Mesendoderm (in vitro differentiated cells): Measurements from ENCODE around the gene SLC12A9.

Experiments
- DNase-seq: peaks from one replicate; pipeline ENCODE4 v3.0.0; 2013
- H2AK5ac ChIP-seq: 2 replicates; pipeline ENCODE4 v1.6.1; 2013; ENCODE audit warnings: low read length, inconsistent platforms
- H2BK120ac ChIP-seq: 2 replicates; pipeline ENCODE4 v1.6.1; 2013; ENCODE audit warnings: low read depth, mild to moderate bottlenecking, low read length, moderate library complexity, mixed read lengths
- H2BK15ac ChIP-seq: replicated peaks from 2 replicates; pipeline ENCODE4 v1.6.1; 2013; ENCODE audit warnings: low read depth, mild to moderate bottlenecking, moderate library complexity
- H2BK5ac ChIP-seq: 2 replicates; pipeline ENCODE4 v1.6.1; 2013; ENCODE audit warnings: low read length, inconsistent platforms
- H3K18ac ChIP-seq: 2 replicates; pipeline ENCODE4 v1.6.1; 2013; ENCODE audit warnings: mild to moderate bottlenecking, low read length, mixed read lengths
- H3K23ac ChIP-seq: one replicate; pipeline ENCODE4 v1.6.1; 2013; ENCODE audit warnings: low read length
- H3K27ac ChIP-seq: 2 replicates; pipeline ENCODE4 v1.5.1; 2013; ENCODE audit warnings: low read depth, mild to moderate bottlenecking, inconsistent platforms, low read length, moderate library complexity
- H3K27me3 ChIP-seq: 2 replicates; pipeline ENCODE4 v1.6.1; 2013; ENCODE audit warnings: low read length, control low read depth, mild to moderate bottlenecking, inconsistent platforms; ENCODE audit not compliant: insufficient read depth, poor library complexity
- H3K36me3 ChIP-seq: 2 replicates; pipeline ENCODE4 v1.6.1; 2013; ENCODE audit warnings: low read length, inconsistent platforms; ENCODE audit not compliant: control insufficient read depth, insufficient read depth
- H3K4ac ChIP-seq: one replicate; pipeline ENCODE4 v1.6.1; 2013; ENCODE audit warnings: low read depth, mild to moderate bottlenecking, low read length, moderate library complexity
- H3K4me1 ChIP-seq: 2 replicates; pipeline ENCODE4 v1.6.1; 2013; ENCODE audit warnings: low read depth, low read length, inconsistent platforms; ENCODE audit not compliant: control insufficient read depth
- H3K4me2 ChIP-seq: 2 replicates; pipeline ENCODE4 v1.6.1; 2013; ENCODE audit warnings: low read length
- H3K4me3 ChIP-seq: 2 replicates; pipeline ENCODE4 v1.5.1; 2013; ENCODE audit warnings: mild to moderate bottlenecking, low read length
- H3K56ac ChIP-seq: one replicate; pipeline ENCODE4 v1.6.1; 2013; ENCODE audit warnings: low read length
- H3K79me1 ChIP-seq: 2 replicates; pipeline ENCODE4 v1.6.1; 2013; ENCODE audit warnings: low read length, inconsistent platforms
- H3K79me2 ChIP-seq: 2 replicates; pipeline ENCODE4 v1.6.1; 2013; ENCODE audit warnings: mild to moderate bottlenecking, low read length; ENCODE audit not compliant: control insufficient read depth, insufficient read depth
- H3K9ac ChIP-seq: 2 replicates; pipeline ENCODE4 v1.6.1; 2013; ENCODE audit warnings: low read length, inconsistent platforms
- H4K5ac ChIP-seq: one replicate; pipeline ENCODE4 v1.6.1; 2013; ENCODE audit warnings: low read length
- H4K8ac ChIP-seq: one replicate; pipeline ENCODE4 v1.6.1; 2013; ENCODE audit warnings: low read depth, mild to moderate bottlenecking, control low read depth, low read length, moderate library complexity
- WGBS: extraction: QIAGEN DNeasy Blood & Tissue Kit; methylation state at CpG from one replicate; pipeline ENCODE4 v1.1.7; 2013; ENCODE audit warnings: low lambda C conversion rate, missing lambda C conversion rate; ENCODE audit not compliant: insufficient coverage; ENCODE audit errors: extremely low coverage; 5-methylcytosine and 5-hydroxymethylcytosine counted together

SLC12A9 gene

DNA sequence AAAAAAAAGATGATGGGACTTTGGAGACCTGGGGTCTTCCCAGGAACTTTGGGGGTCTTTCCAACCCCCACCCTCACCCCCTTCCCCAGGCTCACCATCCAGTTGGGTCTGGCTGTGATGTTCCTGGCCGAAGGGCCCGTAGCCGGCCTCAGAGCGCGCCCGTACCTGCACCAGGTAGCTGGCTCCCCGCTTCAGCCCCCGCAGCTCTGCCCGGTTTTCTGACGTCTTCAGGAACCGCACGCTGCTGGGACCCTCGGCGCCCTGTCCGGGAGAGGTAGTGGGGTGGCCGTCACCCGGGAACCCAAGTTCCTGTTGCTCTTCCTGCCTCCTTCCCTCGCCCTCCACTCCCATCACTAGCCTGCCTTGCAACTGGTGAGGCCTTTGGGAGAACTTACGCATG lies 35.4 kb upstream of the SLC12A9 start:
- Histone ChIP-seq H3K36me3 (peaks cover 37% of the 10 kb centered on the region), H3K56ac (no peak overlapping the region), H3K9ac (no peak overlapping the region), H3K23ac (no peak overlapping the region), H3K79me1 (peaks cover 4% of the 10 kb centered on the region), H4K5ac (no peak overlapping the region), H3K79me2 (no peaks in the 10 kb centered on the region), H2AK5ac (no peak overlapping the region), H3K27me3 (no peaks in the 10 kb centered on the region), H2BK5ac (no peak overlapping the region), H4K8ac (no peak overlapping the region), H3K4me3 (no peak overlapping the region), H3K4ac (no peak overlapping the region), H2BK120ac (no peak overlapping the region), H3K18ac (no peak overlapping the region), H3K27ac (no peak overlapping the region), H3K4me1 (no peaks in the 10 kb centered on the region), H2BK15ac (no peak overlapping the region), H3K4me2 (no peak overlapping the region)
- no CpG with 5 or more reads among the region's 19 CpGs for WGBS
- no peak for DNase-seq

DNA sequence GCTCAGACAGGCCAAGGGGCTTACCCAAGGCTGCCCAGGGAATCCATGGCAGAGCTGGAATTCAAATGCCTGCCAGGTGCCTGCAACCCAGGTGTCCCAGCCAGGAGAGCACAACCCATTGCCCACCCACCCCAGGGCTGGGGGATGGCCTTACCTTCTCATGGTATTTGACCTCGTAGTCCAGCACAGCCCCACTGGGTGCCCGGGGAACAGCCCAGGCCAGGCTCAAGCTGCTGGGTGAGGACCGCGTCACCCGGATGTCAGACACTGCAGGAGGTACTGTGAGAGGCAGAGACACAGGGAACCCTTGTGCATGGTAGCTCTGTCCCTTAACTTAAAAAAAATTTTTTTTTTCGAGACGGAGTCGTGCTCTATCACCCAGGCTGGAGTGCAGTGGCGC lies 34.1 kb upstream of the SLC12A9 start:
- H2BK120ac ChIP-seq = no peak overlapping the region
- H3K56ac ChIP-seq = no peak overlapping the region
- no peak overlapping the region for H3K4ac ChIP-seq
- no peak overlapping the region for H4K5ac ChIP-seq
- H3K9ac ChIP-seq = no peak overlapping the region
- H3K79me1 ChIP-seq = peaks cover 12% of the 10 kb centered on the region
- H3K27ac ChIP-seq = no peak overlapping the region
- H3K79me2 ChIP-seq = peaks cover 4% of the 10 kb centered on the region
- H3K27me3 ChIP-seq = no peaks in the 10 kb centered on the region
- no peak overlapping the region for H4K8ac ChIP-seq
- no CpG with 5 or more reads among the region's 9 CpGs for WGBS
- DNase-seq = no peak
- H3K18ac ChIP-seq = no peak overlapping the region
- no peak overlapping the region for H2BK15ac ChIP-seq
- peaks cover 44% of the 10 kb centered on the region for H3K36me3 ChIP-seq
- no peak overlapping the region for H2AK5ac ChIP-seq
- no peak overlapping the region for H2BK5ac ChIP-seq
- no peak overlapping the region for H3K23ac ChIP-seq
- no peak overlapping the region for H3K4me2 ChIP-seq
- H3K4me1 ChIP-seq = no peaks in the 10 kb centered on the region
- H3K4me3 ChIP-seq = no peak overlapping the region

DNA sequence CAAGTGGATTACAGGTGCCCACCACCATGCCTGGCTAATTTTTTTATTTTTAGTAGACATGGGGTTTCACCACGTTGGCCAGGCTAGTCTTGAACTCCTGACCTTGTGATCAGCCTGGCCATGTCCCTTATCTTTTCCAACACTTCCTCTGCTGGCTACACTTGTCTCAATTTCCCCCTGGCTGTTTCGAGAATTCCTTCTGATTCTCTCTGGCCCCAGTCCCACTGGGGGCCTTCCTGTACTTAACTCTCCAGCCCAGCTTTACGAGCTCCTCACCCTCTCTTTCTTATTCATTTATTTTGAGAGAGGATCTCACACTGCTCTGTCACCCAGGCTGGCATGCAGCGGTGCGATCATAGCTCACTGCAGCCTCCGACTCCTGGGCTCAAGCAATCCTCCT lies 33.7 kb upstream of the SLC12A9 start:
- no peak overlapping the region for H3K23ac ChIP-seq
- DNase-seq = no peak
- H3K79me1 ChIP-seq = peaks cover 17% of the 10 kb centered on the region
- H3K4me1 ChIP-seq = no peaks in the 10 kb centered on the region
- no peak overlapping the region for H3K4me3 ChIP-seq
- no CpG with 5 or more reads among the region's 6 CpGs for WGBS
- no peak overlapping the region for H2AK5ac ChIP-seq
- H2BK5ac ChIP-seq = no peak overlapping the region
- H3K56ac ChIP-seq = no peak overlapping the region
- H2BK120ac ChIP-seq = no peak overlapping the region
- H4K8ac ChIP-seq = no peak overlapping the region
- H3K79me2 ChIP-seq = peaks cover 8% of the 10 kb centered on the region
- H3K36me3 ChIP-seq = peaks cover 45% of the 10 kb centered on the region
- no peak overlapping the region for H3K27ac ChIP-seq
- H3K18ac ChIP-seq = no peak overlapping the region
- H3K4me2 ChIP-seq = no peak overlapping the region
- no peaks in the 10 kb centered on the region for H3K27me3 ChIP-seq
- H2BK15ac ChIP-seq = no peak overlapping the region
- H3K4ac ChIP-seq = no peak overlapping the region
- no peak overlapping the region for H4K5ac ChIP-seq
- no peak overlapping the region for H3K9ac ChIP-seq

DNA sequence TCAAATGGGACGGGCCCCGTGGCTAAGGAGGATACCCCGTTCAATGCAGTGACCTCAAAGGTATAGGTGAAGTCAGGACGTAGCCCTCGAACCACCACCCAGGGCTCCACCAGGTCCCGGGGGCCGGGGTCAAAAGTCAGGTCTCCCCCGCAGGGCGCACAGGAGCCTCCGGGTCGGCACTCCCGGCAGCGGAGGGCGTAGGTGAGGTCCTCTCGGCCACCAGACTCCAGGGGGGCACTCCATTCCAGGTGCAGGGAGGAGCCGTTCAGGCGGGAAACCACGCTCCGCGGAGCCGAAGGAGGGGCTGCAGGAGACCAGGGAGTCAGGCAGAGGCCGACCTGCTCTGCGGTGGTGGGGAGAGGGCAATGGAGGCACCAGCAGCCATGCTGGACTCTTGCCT lies 32.9 kb upstream of the SLC12A9 start:
- peaks cover 47% of the 10 kb centered on the region for H3K36me3 ChIP-seq
- no CpG with 5 or more reads among the region's 23 CpGs for WGBS

DNA sequence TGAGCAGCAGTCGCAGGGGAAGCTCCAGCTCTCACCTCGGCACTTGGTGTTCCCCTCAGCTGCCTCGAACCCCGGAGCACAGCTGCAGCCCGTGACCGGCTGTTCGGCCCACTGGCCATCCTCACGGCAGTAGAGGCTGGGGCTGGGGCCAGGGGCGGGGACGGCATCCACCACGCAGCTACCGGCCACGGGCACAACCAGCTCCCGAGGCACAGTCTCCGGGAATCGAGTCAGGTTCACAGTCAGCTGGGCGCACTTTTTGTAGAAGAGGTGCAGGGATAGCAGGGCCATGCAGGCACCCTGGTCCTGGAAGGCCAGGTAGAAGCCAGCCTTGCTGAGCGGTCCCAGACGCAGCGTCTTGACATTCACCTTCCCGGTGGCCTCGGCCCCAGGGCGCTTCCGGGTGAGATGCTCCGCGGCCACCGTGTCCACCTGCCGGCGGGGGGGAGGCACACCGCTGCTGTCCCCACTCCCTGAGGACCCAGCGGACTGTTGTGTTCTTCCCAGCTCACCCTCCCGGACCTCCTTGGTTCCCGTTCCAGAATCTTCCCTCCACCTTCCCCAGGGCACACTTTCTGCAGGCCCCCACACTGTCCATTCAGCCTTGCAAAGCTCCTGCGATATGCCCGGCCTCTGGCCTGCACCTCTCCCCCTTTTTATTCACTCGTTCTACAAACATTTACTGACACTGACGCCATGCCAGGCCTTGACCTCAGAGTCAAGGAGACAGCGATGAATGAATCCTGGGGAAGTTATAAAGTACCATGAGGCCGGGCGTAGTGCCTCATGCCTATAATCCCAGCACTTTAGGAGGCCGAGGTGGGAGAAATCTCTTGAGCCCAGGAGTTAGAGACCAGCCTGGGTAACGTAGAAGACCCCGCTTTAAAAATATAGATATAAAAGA lies 30.0 kb upstream of the SLC12A9 start:
- DNase-seq = no peak
- H3K27ac ChIP-seq = no peak overlapping the region
- H4K8ac ChIP-seq = no peak overlapping the region
- no peak overlapping the region for H3K4ac ChIP-seq
- H3K4me2 ChIP-seq = no peak overlapping the region
- no CpG with 5 or more reads among the region's 43 CpGs for WGBS
- no peak overlapping the region for H3K4me3 ChIP-seq
- H2BK15ac ChIP-seq = no peak overlapping the region
- no peak overlapping the region for H3K18ac ChIP-seq
- H3K79me2 ChIP-seq = peaks cover 43% of the 10 kb centered on the region
- no peak overlapping the region for H2BK120ac ChIP-seq
- no peak overlapping the region for H4K5ac ChIP-seq
- H3K23ac ChIP-seq = no peak overlapping the region
- no peaks in the 10 kb centered on the region for H3K27me3 ChIP-seq
- H3K36me3 ChIP-seq = peaks cover 36% of the 10 kb centered on the region
- H3K56ac ChIP-seq = no peak overlapping the region
- H2AK5ac ChIP-seq = no peak overlapping the region
- no peak overlapping the region for H3K9ac ChIP-seq
- H3K4me1 ChIP-seq = peaks cover 2% of the 10 kb centered on the region
- H3K79me1 ChIP-seq = peaks cover 31% of the 10 kb centered on the region
- H2BK5ac ChIP-seq = no peak overlapping the region

More for the DNA sequence above, 32.9 kb upstream of the SLC12A9 start:
- Histone ChIP-seq H4K8ac (no peak overlapping the region), H4K5ac (no peak overlapping the region), H3K4ac (no peak overlapping the region), H3K27me3 (no peaks in the 10 kb centered on the region), H3K4me1 (no peaks in the 10 kb centered on the region), H2AK5ac (no peak overlapping the region), H3K4me3 (no peak overlapping the region), H3K18ac (no peak overlapping the region), H2BK120ac (no peak overlapping the region), H2BK15ac (no peak overlapping the region), H3K79me1 (peaks cover 24% of the 10 kb centered on the region), H3K56ac (no peak overlapping the region), H3K27ac (no peak overlapping the region), H3K4me2 (no peak overlapping the region), H2BK5ac (no peak overlapping the region), H3K9ac (no peak overlapping the region), H3K79me2 (peaks cover 16% of the 10 kb centered on the region), H3K23ac (no peak overlapping the region)
- no peak for DNase-seq

DNA sequence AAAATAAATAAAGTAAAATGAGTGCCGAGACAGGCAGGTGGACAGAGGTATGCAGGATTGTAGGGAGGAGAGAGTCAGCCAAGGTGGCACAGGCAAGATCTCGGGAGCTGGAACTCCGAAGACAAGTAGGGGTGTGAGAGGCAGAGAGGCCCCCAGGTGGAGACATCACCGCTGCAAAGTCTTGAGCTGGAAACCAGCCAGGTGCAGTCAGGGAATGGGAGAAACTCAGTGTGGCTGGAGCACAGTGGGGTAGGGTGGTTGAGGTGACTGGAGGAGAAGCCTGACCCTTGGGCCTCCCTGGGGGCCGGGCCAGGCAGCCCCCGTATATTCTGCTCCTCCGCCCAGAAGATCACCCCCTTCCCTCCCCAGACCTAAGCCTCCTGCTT lies 29.4 kb upstream of the SLC12A9 start:
- Histone ChIP-seq H3K9ac (no peak overlapping the region), H3K4ac (no peak overlapping the region), H3K79me2 (peaks cover 43% of the 10 kb centered on the region), H2BK5ac (no peak overlapping the region), H3K79me1 (peaks cover 31% of the 10 kb centered on the region), H4K8ac (no peak overlapping the region), H2BK120ac (no peak overlapping the region), H3K56ac (no peak overlapping the region), H3K27me3 (no peaks in the 10 kb centered on the region), H3K4me2 (no peak overlapping the region), H3K4me1 (peaks cover 2% of the 10 kb centered on the region), H2AK5ac (no peak overlapping the region), H3K18ac (no peak overlapping the region), H3K36me3 (peaks cover 36% of the 10 kb centered on the region), H3K27ac (no peak overlapping the region), H2BK15ac (no peak overlapping the region), H3K4me3 (no peak overlapping the region), H3K23ac (no peak overlapping the region), H4K5ac (no peak overlapping the region)
- WGBS = no CpG with 5 or more reads among the region's 7 CpGs
- no peak for DNase-seq
